Skeletal muscle cell (primary cell): ENCODE data around the gene ADSL.

Experiments
- DNase-seq: peaks from one replicate; pipeline ENCODE4 v3.0.0-alpha.2; 2010; ENCODE audit warnings: low read depth
- H3K4me3 ChIP-seq: 2 replicates; pipeline ENCODE4 v1.5.1; 2011; ENCODE audit warnings: low read depth, mild to moderate bottlenecking, control low read depth, low read length, moderate library complexity

ADSL gene

DNA sequence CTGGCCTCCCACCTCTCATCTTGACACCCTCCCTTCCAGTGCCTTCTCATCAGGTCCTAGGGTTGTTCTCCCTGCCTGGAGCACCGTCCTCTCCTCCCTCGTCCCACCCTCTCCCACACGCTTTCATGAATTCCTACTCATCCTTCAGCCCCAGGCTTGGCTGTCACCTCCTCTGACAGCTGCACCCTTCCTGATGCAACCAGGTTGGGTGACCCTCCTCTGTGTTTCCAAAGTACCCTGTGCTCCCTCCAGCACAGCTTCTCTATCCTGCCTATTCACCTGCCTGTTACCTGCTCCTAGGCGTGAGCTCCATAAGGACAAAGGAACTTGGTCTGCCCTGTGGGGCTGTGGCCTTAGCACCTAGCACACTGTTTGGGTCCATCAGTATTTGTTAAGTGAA, 82.5 kb downstream of the ADSL start:
- no peak overlapping the region for H3K4me3 ChIP-seq
- no peak for DNase-seq

DNA sequence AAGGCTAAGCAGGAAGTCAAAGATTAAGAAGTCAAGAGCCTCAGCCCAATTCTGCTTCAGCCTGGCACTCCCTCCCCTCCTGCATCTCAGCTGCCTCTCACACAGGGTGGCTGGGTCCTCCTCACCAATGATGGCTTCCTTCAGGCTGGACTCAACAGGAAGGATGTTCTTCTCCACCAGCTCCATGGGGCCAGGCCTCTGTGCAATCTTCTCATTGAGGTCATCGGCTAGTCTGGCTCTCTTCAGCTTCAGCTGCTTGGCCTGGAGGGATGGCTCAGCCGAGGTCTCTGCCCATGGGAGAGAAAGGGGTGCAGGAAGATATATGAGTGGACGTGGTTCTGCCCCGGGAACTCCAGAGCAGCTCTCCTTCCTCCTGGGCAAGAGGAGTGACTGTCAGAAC, 83.2 kb downstream of the ADSL start:
- H3K4me3 ChIP-seq: no peak overlapping the region
- DNase-seq: no peak

DNA sequence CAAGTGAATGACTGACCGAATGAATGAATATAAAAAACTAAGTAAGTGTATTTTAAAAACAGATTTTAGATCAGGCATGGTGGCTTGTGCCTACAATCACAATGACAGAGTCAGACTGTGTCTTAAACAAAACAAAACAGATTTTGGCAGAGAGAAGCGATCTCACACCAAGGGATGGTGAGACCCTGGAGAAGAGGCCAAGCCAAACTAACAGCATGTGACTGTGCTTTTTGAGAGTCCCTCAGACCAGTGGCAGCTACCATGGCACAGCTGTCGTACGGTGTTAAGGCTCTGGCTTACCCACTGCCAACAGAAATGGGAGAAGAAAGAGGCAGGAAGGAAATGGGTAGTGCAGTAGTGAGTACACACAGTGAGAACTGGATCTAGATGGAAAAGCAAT, 84.7 kb downstream of the ADSL start:
- H3K4me3 ChIP-seq: no peak overlapping the region
- no peak for DNase-seq

DNA sequence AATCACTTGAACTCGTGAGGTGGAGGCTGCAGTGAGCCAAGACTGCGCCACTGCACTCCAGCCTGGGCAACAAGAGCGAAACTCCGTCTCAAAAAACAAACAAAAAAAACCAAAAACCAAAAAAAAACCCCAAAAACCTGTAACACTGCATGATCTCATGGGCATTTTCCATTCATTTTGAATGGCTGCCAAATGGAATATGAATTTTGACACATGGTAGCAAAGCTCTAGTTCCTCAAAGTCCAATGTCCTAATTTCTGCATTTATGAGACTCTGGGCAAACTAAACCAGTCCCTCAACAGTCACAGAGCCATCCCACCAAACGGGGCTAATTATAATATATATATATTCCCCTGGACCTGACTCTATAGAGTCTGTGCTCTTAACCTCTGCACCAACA, 85.9 kb downstream of the ADSL start:
- no peak for DNase-seq

DNA sequence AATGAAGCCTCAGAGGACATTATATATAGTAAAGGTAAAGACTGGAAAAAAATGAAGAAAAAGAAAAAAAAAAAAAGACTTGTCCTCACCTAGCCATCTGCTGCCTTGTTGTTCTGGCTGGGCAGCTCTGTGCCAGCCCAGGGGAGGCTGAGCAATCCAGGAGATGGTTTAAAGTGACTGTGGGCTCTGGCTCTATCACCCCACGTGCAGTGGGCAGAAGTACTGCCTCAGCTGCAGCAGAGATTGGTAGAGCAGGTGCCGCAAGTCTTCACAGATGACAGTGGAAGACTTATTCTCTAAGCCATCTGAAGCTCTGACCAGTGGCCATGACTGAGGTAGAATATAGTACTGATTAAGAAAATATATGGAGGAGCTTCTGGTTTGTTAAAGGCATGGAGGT, 86.3 kb downstream of the ADSL start:
- no peak overlapping the region for H3K4me3 ChIP-seq
- no peak for DNase-seq

More for the DNA sequence above, 85.9 kb downstream of the ADSL start:
- no peak overlapping the region for H3K4me3 ChIP-seq

DNA sequence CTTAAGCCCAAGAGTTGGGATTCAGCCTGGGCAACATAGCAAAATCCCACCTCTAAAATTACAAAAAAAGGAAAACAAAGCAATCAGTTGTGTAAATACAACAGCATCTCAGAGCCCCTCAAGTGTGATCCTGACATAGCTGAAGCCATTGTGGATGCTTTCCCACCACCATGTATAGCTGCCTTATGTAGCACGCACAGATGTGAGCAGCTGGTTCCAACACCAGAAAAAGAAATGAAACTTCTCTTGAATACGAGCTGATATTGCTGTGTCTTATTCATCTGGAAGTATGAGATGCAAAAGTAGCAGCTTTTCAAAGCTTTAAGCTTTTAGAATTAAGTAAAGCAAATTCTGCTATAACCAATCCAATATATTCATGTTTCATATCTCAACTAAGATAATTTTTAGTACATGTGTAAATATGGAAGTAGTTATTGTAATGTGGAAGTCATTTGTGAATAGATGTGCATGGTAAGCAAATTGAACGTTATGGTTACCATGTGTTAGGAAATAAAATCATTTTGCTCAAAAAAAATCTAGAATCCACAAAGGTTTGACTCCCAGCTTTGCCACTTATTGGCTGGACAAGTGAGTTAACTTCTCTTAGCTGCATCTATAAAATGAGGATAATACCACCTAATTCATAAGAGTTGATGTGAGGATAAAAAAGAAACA, 87.3 kb downstream of the ADSL start:
- H3K4me3 ChIP-seq: no peak overlapping the region
- DNase-seq: no peak

DNA sequence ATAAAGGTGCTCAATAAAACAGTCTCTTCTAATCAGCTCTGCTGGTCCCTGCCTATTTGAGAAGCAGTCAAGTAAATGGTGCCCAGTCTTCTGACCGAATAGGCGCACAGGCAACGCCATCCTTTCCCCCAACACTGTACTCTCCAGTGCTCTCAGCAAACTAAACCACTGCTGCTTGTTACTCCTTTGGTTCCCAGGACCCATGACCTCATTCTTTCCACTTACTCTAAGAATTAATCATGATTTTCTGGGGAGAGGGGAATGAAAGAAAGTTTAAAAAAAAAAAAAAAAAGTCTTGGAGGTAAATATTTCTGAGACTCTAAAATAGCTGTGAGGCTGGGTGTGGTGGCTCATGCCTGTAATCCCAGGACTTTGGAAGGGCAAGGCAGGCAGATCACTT, 87.8 kb downstream of the ADSL start:
- DNase-seq: no peak
- no peak overlapping the region for H3K4me3 ChIP-seq

DNA sequence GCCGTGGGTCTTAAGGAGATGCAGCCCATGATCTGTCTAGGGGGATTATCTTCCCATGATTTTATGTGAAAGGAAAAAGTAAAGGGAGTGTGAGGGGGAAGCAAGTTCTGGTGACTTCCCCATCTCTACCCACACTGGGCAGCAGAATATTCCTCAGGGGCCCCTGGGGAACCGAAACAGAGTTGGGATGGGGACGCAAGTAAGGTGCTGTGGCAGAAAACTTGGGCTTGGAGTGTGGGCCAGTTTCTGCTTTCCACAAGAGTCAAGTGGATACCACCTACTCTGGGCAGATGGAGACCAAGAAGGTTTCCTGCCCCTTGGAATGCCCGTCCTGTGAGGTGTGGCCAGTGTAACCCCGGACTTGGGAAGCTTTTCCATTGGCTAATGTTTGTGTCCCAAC, 88.4 kb downstream of the ADSL start:
- no peak overlapping the region for H3K4me3 ChIP-seq
- no peak for DNase-seq

DNA sequence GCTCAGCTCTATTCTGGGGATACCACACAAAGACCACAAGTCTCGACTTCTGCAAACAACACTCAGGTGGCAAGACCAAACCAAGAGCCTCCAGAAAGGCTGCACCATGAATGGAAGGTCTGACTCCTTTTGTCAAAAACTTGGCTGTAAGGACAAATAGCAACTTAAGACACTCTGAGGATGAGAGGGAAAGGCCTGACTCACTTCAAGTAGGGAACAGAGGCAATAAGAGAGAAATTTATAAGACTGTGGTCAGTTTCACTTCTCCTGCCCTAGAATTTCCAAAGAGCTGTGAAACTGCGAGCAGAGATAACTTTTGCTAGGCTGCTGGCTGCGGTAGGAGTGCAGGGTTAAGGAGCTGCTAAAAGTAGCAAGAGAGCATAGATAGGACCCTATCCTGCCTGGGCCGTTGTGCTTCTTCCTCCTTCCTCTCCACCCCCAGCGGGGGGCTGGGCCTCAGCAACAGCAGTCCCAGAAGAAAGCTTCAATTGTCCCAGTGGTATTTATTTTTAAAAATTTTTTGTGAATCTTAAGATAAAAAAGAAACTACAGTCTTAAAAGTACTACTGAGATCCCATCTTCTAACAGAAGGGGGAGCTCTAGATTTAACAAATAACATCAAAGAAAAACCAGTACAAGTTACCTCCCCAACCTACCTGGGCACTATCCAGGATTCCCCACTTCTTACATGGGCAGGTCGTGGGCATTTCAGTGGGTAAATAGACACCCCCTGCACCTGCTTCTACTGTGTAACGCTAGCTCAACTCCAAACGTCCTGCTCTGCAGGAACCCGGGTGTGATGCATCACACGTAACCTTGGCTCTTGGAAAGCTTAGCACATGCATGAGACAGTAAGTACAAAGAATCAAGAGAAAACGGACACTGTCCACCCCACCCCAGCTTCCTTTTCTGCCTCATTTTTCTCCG, 90.5 kb downstream of the ADSL start:
- no peak for DNase-seq
- H3K4me3 ChIP-seq: peak overlapping the region; percentile 17
